ENCODE data around the gene ASPG.
"Not testable (repeated sequence)": the region's sequence is repeated elsewhere in the genome, so short reads cannot be mapped to it uniquely, and the experiment has no call there.

ASPG gene

DNA sequence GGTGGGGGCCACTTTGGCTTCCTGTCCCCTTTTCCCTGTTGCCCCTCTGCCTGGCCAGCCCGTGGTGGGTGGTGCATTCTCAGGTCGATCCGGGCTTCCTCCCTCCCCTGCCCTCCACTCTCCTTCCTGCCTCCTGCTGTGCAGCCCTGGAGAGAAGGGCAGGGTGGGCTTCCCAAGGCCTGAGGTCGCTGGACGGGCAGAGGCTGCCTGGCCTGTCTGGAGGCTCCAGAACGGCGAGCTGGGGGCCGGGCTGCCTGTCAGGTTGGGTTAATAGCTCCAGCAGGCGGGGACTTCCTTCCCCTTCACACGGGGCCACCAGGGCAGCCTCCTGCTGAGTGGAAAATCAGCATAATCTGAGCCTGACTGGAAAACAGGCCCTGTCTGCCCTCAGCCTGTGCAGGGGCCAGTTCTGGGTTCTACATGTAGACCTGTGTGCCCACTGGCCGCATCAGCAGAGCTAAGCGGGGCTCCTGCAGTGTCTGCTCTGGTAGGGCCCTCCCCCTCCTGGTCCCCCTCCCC, 64.2 kb downstream of the ASPG start:
- DNase-seq, result peak; percentile 74

DNA sequence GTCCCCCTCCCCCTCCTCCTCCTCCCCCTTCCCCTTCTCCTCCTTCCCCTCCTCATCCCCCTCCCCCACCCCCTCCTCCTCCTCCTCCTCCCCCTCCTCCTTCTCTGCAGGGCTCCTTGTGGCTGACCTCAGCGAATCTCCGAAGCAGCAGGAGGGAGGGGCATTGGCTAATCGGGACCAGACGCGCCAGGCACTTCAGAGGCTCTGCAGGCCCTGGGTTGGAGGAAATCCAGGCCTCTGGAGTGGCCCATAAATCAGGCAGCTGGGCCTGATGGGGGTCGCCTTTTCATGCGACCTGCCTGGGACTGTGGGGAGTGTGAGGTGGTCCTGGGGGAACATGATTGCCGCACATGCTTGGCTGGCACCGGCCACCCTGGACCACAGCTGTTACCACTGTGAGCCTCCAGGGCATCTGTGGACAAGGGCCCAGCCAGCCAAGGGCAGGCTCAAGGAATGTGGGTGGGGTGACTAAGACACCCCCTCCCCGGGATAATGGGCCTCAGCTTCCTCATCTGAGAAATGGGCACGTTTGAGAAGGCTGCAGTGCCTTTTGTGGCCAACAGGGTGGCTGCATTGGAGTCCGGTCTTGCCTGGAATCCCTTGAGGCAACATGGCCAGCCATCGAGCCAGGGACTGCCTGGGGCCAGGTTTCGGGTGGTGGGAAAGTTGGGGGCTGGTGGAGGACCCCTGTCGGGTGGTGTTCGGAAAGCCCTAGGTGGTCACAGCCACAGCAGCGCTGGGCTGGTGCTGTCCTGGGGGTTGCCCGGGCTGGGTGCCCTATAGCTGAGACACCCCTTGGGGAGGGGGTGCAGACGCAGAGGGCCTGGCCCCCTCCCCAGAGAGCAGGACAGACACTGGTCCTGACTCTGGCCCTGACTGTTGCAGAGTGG, 64.9 kb downstream of the ASPG start:
- peak; percentile 95 for DNase-seq

DNA sequence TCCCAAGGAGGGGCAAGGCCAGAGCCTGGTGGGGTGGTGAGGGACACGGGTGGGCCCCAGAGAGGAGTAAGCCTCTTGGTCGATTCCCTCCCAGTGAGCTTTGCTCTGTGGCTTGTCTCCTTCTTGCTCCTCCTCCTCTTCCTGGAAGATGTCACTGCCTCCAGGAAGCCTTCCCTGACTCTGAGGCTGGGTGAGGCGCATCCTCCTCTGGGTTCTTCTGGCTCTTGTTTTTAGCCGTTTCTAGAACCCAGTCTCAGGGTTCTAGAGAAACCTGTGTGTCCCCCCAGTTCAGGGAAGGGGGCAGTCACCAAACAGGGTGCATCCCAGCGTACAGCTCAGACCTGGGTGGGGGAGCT, 65.5 kb downstream of the ASPG start:
- DNase-seq, result no peak

DNA sequence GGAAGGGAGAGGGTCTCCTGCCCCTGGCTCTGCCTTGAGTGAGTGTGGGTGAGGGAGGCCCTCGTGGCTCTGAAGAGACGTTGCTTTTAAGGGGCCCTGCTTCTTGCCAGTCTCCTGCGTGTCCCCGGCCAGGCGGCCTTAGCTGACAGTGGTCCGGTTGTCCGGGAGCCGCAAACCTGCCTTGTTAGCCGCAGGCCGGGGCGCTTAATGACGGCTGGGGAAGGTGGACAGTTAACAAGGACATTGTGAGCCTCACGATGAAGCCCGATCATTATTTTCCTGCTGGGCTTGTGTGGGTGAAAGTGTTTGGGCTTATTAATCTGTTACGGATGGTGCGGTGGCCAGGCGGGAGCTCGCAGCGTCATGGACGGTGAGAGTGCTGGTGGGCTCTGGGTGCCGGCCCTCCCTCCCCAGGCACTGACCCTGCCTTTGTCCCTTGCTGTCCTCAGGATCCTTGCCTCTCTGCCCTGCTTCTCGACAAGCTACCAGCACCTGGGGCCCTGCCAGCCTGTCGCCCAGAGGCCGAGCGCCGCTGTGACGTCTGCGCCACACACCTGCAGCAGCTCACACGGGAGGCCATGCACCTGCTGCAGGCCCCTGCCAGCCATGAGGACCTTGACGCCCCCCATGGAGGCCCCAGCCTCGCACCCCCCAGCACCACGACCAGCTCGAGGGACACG, 66.2 kb downstream of the ASPG start:
- no peak for DNase-seq

DNA sequence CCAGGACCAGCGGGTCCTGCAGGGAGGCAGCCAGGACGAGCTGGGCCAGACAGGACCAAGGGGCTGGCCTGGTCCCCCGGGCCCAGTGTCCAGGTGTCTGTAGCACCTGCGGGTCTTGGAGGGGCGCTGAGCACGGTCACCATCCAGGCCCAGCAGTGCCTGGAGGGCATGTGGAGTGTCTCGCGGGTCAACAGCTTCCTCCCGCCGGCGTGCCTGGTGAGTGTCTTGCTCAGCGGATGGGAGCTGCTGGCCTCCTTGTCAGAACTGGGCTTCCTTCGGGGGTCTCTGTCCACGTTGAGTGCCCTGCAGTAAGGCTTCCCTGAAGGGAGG, 66.7 kb downstream of the ASPG start:
- no peak for DNase-seq

DNA sequence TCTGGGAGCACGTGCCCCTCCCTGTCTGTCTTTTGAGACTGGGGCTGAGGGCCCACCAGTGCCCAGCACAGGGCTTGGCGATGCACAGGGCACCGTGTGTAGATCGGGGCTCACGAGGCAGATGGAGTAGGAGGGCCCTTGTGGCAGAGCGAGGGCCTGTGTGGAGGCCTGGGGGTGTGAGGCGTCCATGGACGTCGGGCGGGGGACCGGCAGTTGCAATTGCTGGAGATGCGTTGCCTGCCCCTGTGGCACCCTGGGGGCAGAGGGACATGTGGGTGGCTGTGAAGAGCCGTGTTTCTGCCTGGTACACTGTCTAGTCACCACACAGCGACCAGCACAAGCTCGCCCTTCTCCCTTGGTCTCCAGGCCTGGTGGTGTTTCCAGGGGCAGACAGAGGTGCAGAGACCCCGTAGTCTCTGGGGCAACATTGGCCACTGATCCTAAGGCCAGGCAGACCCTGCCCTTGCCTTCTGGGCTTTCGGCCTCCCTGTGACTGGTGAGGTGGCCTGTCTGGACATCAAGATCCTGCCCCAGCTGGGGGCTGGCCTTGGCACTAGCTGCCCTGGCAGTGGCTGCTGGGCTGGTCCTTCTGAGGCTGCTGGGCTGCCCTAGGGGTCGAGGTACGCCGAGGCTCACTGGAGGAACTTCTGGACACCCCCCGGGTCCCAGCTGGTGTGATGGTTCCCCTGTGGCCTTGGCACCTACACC, 67.3 kb downstream of the ASPG start:
- no peak for DNase-seq

DNA sequence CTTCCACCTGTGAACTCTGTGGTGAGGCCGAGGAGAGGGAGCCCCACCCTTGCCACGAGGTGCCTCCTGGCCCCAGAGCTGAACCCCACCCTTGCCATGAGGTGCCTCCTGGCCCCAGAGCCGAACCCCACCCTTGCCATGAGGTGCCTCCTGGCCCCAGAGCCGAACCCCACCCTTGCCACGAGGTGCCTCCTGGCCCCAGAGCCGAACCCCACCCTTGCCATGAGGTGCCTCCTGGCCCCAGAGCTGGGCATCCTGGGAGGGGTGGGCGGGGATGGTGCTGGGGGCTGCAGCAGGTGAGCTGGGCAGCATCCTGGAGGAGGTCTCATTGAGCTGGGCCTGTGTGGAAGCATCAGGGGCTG, 67.9 kb downstream of the ASPG start:
- not testable (repeated sequence) for DNase-seq

DNA sequence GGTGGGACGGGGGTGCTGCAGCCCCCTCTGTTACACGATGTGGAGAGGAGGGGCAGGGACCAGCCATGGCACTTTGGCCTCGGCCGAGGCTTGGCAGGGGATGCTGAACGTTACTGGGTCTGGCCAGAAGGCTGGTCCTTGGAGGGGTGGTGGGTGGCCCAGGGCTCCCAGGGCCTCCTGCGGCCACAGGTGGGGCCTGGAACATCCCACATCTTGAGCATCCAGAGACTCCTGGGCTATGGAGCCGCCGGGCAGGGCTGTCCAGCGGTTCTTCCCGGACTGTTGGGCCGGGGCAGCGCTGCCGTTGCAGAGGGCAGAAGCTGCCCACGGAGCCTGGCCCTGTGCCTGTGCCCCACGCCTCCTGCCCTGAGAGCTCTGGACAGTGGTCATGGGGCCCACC, 68.7 kb downstream of the ASPG start:
- no peak for DNase-seq

DNA sequence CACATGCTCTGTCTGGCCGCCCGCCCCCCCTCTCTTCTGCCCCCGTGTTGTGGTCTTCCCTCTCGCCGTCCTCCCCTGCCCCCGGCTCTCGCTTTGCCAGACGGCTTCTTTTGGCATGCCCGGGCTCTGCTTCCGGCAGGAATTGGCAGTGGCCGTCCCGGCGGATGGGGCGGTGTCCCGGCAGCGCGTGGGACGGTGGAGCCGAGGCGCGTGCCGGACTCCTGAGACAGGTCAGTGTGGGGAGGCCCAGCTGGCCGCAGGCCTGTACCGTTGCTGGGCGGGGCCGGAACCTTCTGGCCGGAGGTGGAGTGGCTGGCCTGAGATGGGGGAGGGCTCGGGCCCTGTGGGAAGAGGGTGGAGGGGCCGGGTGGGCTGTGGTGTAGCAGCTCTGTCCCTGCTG, 70.0 kb downstream of the ASPG start:
- DNase-seq, result no peak

DNA sequence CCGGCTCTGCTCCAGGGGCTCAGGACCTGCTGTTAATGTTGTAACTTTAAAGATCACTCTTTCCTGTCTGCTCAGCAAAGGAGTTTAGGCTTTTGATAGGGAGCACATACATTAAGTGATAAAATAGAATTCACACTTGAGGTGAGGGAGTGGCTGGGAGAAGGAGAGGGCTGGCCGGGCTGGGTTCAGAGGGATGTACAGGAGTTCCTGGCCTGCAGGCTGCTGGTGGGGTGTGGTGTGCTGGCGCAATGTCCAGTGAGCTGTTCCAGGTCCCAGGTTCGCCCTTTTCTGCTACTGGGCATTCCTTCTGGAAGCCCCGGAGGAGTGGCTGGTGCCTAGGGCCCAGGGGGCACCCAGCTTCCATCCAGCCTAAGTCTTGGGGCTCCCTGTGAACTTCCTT, 70.6 kb downstream of the ASPG start:
- DNase-seq, result no peak

DNA sequence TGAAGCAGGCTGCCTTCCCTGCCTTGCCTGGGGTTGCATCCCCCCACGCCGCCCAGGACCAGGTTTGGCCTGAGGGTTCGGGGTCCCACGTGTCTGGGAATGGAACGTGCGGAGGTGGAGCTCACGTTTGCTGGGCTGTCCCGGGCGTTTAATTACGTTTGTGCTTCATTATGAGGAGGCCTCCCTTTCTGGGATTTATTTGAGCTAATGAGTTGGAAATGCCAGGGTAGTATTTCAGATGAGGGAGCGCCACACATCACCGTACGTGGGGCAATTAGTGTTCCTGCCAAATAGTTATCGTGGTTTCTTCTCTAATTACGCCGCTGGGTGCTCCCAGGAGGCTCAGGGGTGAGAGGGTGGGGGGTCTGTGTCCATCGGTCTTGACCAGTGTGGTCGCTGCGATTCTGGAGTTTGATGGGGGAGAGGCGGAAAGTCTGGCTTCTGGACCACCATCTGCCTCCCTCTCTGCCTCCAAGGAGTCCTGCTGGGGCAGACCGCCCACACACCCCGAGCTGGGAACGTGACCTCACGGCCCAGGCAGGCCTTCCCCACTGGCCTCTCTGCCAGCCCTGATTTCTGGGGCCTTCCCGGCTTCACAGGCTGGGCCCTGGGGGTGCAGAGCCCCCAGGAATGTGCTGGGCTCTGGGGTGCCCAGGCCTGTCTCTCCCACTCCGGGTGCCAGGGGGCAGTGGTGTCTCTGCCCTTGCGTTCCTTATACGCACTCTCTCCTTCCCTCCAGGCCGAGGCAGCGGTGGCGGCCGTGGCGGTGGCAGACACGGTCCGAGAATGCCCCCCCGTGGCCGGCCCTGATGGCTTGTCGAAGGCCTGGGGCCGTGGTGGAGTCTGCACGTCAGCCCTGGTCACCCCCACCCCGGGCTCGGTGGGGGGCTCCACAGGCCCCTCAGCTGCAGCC, 71.8 kb downstream of the ASPG start:
- DNase-seq, result no peak

DNA sequence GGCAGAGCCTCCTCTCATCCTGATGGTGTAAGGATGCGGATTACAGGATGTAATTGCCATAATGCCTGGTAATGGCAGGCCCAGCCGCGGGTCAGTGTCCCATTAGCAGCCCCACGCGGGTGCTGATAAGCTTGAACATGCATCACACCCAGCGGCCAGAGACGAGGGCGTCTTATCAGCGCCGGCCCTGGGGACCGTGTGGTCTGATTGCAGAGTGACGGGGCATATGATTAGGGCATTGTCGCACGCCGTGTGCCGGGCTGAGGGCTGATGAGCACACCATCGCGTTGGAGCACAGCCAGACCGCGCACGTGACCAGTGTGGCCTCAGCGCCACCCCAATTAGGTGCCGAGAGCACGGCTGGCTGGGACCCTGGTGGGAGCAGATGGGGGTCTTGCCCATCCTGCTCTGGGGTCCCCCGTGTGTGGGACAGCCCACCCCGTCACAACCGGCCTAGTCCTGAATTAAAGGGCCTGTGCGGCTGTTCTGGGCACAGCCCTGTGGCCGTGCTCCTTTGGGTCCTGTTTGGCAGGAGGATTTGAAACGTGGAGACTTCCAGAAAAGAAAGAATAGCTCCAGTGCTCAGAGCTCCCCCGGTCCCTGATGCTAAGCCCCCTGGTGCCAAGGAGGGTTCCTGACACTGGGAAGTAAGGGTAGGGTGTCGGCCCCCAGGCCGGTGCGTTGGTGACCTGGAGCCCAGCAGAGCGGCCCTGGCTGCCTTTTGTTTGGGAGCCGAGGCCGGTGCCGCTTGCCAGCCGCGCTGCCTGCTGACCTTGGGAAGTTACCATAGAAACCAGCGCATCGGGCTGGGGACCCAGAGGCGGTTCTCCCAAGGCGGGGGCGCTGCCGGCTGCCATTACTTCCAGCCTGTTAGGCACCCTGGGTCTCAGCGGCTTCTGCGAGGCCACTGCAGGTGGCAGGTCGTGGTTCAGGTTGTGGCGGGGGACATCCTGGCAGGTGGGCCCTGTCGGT, 73.6 kb downstream of the ASPG start:
- DNase-seq, result no peak

DNA sequence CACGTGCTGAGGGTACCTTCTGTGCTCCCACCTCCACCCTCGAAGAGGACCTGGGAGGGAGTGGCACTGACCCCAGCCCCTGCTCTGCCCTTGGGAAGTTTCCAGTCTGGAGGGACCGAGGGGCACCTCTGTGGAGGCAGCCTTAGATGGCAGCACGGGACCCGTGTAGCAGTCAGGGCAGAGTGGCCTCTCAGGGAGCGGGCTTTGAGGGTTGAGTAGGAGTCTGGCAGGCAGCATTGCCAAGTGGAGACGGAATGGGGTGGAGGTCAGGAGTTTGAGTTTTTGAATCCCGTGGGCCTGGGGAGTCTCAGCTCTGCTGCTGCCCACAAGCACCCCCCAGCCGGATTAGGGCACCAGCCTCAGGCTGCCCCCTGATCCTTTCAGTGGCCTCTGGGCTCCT, 74.5 kb downstream of the ASPG start:
- no peak for DNase-seq

DNA sequence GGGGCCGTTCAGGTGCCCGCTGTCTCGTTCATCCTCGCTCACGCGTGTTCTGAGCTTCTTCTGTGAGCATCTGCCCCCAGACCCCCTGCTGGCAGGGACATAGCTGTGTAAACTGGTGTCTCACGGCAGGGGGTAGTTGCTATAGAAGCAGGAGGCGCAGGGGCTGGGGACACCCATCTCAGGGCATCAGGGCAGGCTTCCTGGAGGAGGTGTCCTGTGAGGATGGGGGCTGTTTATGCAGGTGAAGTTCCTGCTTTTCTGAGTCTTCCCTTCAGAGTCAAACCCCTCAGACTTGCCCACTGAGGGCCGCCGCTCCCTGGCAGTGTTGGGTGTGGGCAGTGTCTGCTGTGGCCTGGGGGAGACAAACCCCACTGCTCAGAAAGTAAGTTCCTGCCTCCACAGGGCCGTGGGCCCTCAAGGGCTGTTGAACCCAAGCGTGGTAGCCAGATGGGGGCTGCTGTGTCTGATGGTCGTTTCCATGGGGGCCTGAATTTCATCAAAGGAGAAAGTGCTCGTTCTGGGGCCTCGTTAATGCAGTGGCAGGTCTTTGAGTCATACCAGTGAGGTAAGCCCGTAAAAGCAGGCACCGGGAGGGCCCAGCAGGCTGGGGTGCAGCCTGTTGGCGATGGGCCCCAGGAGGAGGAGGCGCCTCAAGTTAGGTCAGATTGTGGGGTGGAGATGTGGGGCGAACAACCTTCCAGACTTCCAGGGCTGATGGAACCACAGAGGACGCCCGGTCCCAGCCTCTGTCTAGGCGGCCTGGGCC, 76.3 kb downstream of the ASPG start:
- no peak for DNase-seq

DNA sequence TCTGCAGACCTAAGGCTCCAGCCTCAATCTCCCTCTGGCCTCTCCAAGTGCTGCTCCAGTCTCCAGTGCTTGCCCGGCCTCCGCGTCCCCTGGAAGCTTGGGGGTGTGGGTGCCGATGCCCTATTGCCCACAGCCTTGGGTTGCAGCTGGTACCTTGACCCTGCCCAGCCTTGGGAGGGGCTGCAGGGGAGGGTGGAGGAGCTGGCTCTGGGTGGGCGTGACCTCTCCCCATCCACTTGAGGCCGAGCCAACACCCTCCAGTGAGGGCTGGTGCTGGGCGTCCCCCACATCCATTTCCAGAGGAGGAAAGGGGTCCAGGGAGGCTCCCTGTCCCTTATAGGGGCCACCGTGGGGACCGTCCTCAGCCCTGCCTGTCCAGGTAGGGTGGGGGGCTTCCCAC, 77.0 kb downstream of the ASPG start:
- no peak for DNase-seq

DNA sequence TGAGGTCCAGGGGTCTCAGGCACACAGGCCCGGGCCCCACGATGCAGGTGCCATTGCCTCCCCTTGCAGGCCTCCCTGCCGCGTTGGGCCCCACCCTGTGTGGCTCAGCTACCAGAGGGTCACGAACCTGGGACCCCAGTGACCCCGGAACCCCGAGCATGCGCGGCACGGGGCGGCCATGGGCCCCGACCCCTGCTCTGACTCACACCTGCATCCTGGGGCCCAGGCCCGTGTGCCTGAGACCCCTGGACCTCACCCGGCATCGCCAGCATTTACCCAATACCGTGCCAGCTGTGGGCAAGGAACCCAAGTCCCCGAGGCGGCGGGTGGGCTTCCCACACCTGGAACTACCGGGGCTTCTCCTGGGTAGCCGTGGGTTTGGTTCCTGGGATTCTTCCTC, 78.0 kb downstream of the ASPG start:
- no peak for DNase-seq

DNA sequence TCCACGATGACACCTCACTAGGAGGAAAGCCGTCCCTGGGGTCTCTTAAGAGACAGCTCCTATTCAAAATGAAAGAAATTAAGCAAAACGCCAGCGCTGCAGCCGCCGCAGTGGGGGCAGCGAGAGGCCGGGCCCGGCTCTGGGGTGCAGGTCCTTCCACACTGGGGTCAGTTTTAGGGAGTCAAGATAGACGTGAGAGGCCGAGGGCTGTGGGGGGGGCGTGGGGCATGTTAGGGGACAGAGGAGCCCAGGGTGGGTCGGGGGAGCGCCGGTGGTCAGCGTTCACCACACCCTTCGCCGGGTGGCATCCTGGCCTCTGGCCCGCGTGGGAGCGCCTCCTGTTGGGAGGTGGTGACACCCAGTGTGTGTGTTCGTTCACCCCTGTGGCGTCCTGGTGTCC, 78.5 kb downstream of the ASPG start:
- no peak for DNase-seq

DNA sequence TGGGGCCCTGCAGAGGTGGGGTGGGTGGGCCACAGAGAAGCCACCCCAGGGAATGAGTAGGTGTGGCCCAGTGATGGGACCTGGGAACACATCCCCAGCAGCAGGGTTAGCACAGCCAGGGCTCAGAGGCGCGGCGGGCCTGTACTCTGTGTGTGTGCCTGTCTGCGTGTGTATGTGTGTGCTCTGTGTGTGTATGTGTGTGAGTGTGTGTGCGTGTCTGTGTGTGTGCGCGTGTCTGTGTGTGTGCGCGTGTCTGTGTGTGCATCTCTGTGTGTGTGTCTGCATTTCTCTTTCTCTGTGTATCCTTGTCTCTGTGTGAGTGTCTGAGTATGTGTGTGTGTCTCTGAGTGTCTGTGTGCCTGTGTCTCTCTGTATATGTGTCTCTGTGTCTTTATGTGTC, 79.0 kb downstream of the ASPG start:
- DNase-seq, result no peak

Measured in fibroblast of skin of right quadriceps (primary cell).